ENCODE results near the gene RAB26.

GRCh38 chr16:2177561-2177960, 29.1 kb downstream of the RAB26 start:
- TF ChIP-seq POLR2AphosphoS5 (IDR thresholded peaks at IDR 0.05; ENCODE audit: low read depth, low read length) = no peak
- TF ChIP-seq POLR2A (IDR thresholded peaks at IDR 0.05; ENCODE audit: low read depth, low read length) = no peak
- TF ChIP-seq TAF1 (IDR thresholded peaks at IDR 0.05; ENCODE audit: borderline replicate concordance, low read depth, low read length) = no peak
